ENCODE measurements around the gene TRIM17. TPM values are rescaled to one million over a fixed set of nuclear protein-coding genes. Genes with fewer than 3 reads are reported as not detected.

TRIM17 gene
- total and polyA plus RNA-seq, 2 of the 13 experiments (the other 11 are each of a cell fraction or from before 2014, with no cell fraction given): 0.32 to 0.64 TPM

GRCh38 chr1:228438266-228438665 is 21.6 kb upstream of the TRIM17 start:
- no peaks in the 10 kb centered on the region for H4K20me1 ChIP-seq (ENCODE audit: insufficient read depth, low read length)
- CTCF ChIA-PET (ENCODE audit: low intra/inter-chr PET ratio, low total read pairs): no interaction called here
- H3K4me1 ChIP-seq (ENCODE audit: insufficient read depth, low read length): peaks cover 5% of the 10 kb centered on the region
- in situ Hi-C loops (cut with HindIII; ENCODE audit: extremely low pct_ligation_motif_present, low pct_unique_long_range_greater_than_20kb) (no loop called here), intact Hi-C loops (cut with micrococcal nuclease; ENCODE audit: unreplicated experiment) (no loop called here)
- no peak for ATAC-seq
- WGBS (ENCODE audit: low lambda C conversion rate): 0% methylated on average over 1 of the region's 1 CpG
- no peaks in the 10 kb centered on the region for H3K9me3 ChIP-seq (ENCODE audit: low read length)
- POLR2A ChIA-PET: no interaction called here
- H2AFZ ChIP-seq (ENCODE audit: low read length): no peak overlapping the region
- H3K4me2 ChIP-seq (ENCODE audit: low read depth, low read length): no peak overlapping the region
- no peak overlapping the region for H3K27ac ChIP-seq (ENCODE audit: extremely low read length, insufficient read depth, low read length)
- H3K79me2 ChIP-seq (ENCODE audit: insufficient read depth, low read length): no peaks in the 10 kb centered on the region
- no peak overlapping the region for H3K9ac ChIP-seq (ENCODE audit: insufficient read depth, low read depth, low read length)
- H3K27me3 ChIP-seq (ENCODE audit: control insufficient read depth in 1 of 2, insufficient read depth in 2 of 2, low read length in 2 of 2): peaks cover 2 to 22% of the 10 kb centered on the region in 2 experiments; a peak in 3 of 5 replicates
- no peak for DNase-seq (ENCODE audit: low spot score)
- H3K36me3 ChIP-seq (replicated peaks in 1 of 2; ENCODE audit: control insufficient read depth in 1 of 2, insufficient read depth in 2 of 2, low read length in 2 of 2): no peaks in the 10 kb centered on the region
- no peak for FAIRE-seq
- no peak overlapping the region for H3K4me3 ChIP-seq (replicated peaks in 1 of 3; ENCODE audit: insufficient read depth in 1 of 3, low read depth in 2 of 3, low read length in 3 of 3)
- BruUV-seq (replicated peaks): no TSS peak
- no peak for TF ChIP-seq ZBED4 (CRISPR knock-in tag; IDR thresholded peaks at IDR 0.05; ENCODE audit: borderline replicate concordance)
- no peak for TF ChIP-seq NFKB2 (CRISPR knock-in tag; IDR thresholded peaks at IDR 0.05; ENCODE audit: borderline replicate concordance)
- no peak for TF ChIP-seq MEIS1 (CRISPR knock-in tag; IDR thresholded peaks at IDR 0.05; ENCODE audit: borderline replicate concordance)

- no peak overlapping the region for H3K4me3 ChIP-seq (replicated peaks in 1 of 3; ENCODE audit: insufficient read depth in 1 of 3, low read depth in 2 of 3, low read length in 3 of 3)
- no peak overlapping the region for H3K27ac ChIP-seq (ENCODE audit: extremely low read length, insufficient read depth, low read length)
- in situ Hi-C loops (cut with HindIII; ENCODE audit: extremely low pct_ligation_motif_present, low pct_unique_long_range_greater_than_20kb) (no loop called here), intact Hi-C loops (cut with micrococcal nuclease; ENCODE audit: unreplicated experiment) (no loop called here)
- ChIA-PET CTCF (ENCODE audit: low intra/inter-chr PET ratio, low total read pairs) (no interaction called here), POLR2A (no interaction called here)
- DNase-seq (ENCODE audit: low spot score): no peak
- no peak for ATAC-seq
- H3K27me3 ChIP-seq (ENCODE audit: control insufficient read depth in 1 of 2, insufficient read depth in 2 of 2, low read length in 2 of 2): peaks cover 2 to 22% of the 10 kb centered on the region in 2 experiments; a peak in 3 of 5 replicates
- 57% methylated on average over 5 of the region's 7 CpGs for WGBS (ENCODE audit: low lambda C conversion rate)
- H3K9me3 ChIP-seq (ENCODE audit: low read length): no peaks in the 10 kb centered on the region
- no peak overlapping the region for H3K9ac ChIP-seq (ENCODE audit: insufficient read depth, low read depth, low read length)
- H4K20me1 ChIP-seq (ENCODE audit: insufficient read depth, low read length): no peaks in the 10 kb centered on the region
- no peaks in the 10 kb centered on the region for H3K36me3 ChIP-seq (replicated peaks in 1 of 2; ENCODE audit: control insufficient read depth in 1 of 2, insufficient read depth in 2 of 2, low read length in 2 of 2)
- no peaks in the 10 kb centered on the region for H3K79me2 ChIP-seq (ENCODE audit: insufficient read depth, low read length)
- H3K4me2 ChIP-seq (ENCODE audit: low read depth, low read length): no peak overlapping the region
- peaks cover 13% of the 10 kb centered on the region for H3K4me1 ChIP-seq (ENCODE audit: insufficient read depth, low read length)
- no TSS peak for BruUV-seq (replicated peaks)
- FAIRE-seq: no peak
- H2AFZ ChIP-seq (ENCODE audit: low read length): no peak overlapping the region
- TF ChIP-seq, protein P1, sequence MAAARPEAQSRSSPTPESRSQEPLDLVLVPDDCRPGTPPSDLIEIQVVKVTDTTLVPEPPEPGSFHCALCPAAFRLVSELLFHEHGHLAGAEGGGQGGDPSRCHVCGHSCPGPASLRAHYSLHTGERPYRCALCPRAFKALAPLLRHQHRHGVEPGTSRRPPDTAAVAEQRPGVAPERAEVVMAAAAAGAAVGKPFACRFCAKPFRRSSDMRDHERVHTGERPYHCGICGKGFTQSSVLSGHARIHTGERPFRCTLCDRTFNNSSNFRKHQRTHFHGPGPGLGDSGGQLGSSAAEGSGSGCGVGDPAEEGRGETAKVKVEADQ (CRISPR knock-in tag; IDR thresholded peaks at IDR 0.05; ENCODE audit: borderline replicate concordance): no peak
- TF ChIP-seq RAD21 (CRISPR knock-in tag; IDR thresholded peaks at IDR 0.05): no peak
- TF ChIP-seq ZNF24 (IDR thresholded peaks at IDR 0.05): no peak
- no peak for TF ChIP-seq ZNF468 (CRISPR knock-in tag; IDR thresholded peaks at IDR 0.05)
- no peak for TF ChIP-seq CEBPB (IDR thresholded peaks at IDR 0.05; ENCODE audit: borderline replicate concordance, low read depth, low read length)
- TF ChIP-seq ZSCAN25 (CRISPR knock-in tag; IDR thresholded peaks at IDR 0.05): no peak
- TF ChIP-seq, protein P2, sequence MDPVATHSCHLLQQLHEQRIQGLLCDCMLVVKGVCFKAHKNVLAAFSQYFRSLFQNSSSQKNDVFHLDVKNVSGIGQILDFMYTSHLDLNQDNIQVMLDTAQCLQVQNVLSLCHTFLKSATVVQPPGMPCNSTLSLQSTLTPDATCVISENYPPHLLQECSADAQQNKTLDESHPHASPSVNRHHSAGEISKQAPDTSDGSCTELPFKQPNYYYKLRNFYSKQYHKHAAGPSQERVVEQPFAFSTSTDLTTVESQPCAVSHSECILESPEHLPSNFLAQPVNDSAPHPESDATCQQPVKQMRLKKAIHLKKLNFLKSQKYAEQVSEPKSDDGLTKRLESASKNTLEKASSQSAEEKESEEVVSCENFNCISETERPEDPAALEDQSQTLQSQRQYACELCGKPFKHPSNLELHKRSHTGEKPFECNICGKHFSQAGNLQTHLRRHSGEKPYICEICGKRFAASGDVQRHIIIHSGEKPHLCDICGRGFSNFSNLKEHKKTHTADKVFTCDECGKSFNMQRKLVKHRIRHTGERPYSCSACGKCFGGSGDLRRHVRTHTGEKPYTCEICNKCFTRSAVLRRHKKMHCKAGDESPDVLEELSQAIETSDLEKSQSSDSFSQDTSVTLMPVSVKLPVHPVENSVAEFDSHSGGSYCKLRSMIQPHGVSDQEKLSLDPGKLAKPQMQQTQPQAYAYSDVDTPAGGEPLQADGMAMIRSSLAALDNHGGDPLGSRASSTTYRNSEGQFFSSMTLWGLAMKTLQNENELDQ (CRISPR knock-in tag; IDR thresholded peaks at IDR 0.05; ENCODE audit: borderline replicate concordance): no peak
- TF ChIP-seq FLYWCH1 (CRISPR knock-in tag; IDR thresholded peaks at IDR 0.05): no peak
- no peak for TF ChIP-seq NFKB2 (CRISPR knock-in tag; IDR thresholded peaks at IDR 0.05; ENCODE audit: borderline replicate concordance)
Observed at GRCh38 chr1:228437424-228437962, 20.8 kb upstream of the TRIM17 start.
